Calu3 (cell line): ENCODE data around the gene PDK2. TPM values are rescaled to one million over a fixed set of nuclear protein-coding genes. Genes with fewer than 3 reads are reported as not detected.

Experiments
- BruUV-seq: library from RNA; stranded (reverse); fragments of 400-500 nt; replicated peaks from 2 replicates; lab custom pipeline; 2021; lab: Mats Ljungman, UMichigan
- CTCF ChIA-PET: fragments of 300-600 bp; sonication (Branson Sonifier 250); formaldehyde crosslinking; loops from one replicate; lab custom pipeline; 2022; ENCODE audit warnings: antibody characterized with exemption; lab: Charles Lee
- DNase-seq: peaks from one replicate; pipeline ENCODE4 v3.0.0; 2022
- H3K27ac Mint-ChIP-seq: one replicate; pipeline ENCODE4 v1.8.0; 2022; ENCODE audit warnings: mixed read lengths; ENCODE audit not compliant: unreplicated experiment
- H3K27me3 Mint-ChIP-seq: one replicate; pipeline ENCODE4 v1.8.0; 2022; ENCODE audit warnings: mixed read lengths; ENCODE audit not compliant: unreplicated experiment
- H3K36me3 Mint-ChIP-seq: one replicate; pipeline ENCODE4 v1.8.0; 2022; ENCODE audit warnings: mild to moderate bottlenecking, moderate library complexity, mixed read lengths; ENCODE audit not compliant: insufficient read depth, unreplicated experiment
- H3K4me1 Mint-ChIP-seq: one replicate; pipeline ENCODE4 v1.8.0; 2022; ENCODE audit warnings: mild to moderate bottlenecking, low read depth, mixed read lengths; ENCODE audit not compliant: unreplicated experiment
- H3K4me3 Mint-ChIP-seq: one replicate; pipeline ENCODE4 v1.8.0; 2022; ENCODE audit warnings: mild to moderate bottlenecking, low read depth, moderate library complexity, mixed read lengths; ENCODE audit not compliant: unreplicated experiment
- H3K9me3 Mint-ChIP-seq: one replicate; pipeline ENCODE4 v1.8.0; 2022; ENCODE audit warnings: low read depth, mixed read lengths; ENCODE audit not compliant: unreplicated experiment
- intact Hi-C: fragments of 100-400 bp; cut with micrococcal nuclease; formaldehyde crosslinking; loops from one replicate; pipeline ENCODE4 v1.10.0; 2022; ENCODE audit not compliant: unreplicated experiment
- total RNA-seq: library from RNA; stranded (reverse); gene quantifications from 2 replicates; pipeline ENCODE4 v1.2.3, GENCODE V29; 2022
- TF ChIP-seq, protein P1 (sequence below): fragments of 200-600 bp; IDR thresholded peaks from one replicate; pipeline ENCODE4 v1.8.0; 2022; ENCODE audit warnings: antibody characterized with exemption; ENCODE audit not compliant: unreplicated experiment

The PDK2 gene
- total RNA-seq, 1 experiment from 2014 or later: 29.5 TPM

DNA sequence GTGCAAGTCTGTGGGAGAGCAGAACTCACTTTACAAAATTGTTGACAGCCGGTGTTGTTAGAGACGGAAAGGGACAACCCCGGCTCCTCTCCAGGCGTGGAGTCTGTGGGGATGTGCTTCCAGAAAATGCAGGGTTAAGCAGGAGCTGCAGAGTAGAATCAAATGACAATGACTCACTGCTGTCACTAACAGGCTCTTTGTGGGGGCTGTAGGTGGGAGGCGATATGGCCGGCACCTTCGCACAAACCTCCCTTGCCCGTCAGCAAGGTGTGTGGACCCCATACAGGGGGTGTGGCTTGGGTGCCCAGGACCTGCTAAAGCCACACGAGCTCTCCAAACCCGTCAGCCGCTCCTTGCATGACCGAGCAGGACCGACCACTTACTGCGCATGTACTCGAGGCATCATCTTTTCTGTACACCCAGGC is 5.8 kb downstream of the PDK2 start:
- CTCF ChIA-PET: interaction anchor here (0.8 to 1.2 kb wide), 2 partner anchors 13 to 16 kb away, joined by 3 read pairs; no protein-coding TSS in a partner anchor
- peaks cover 52% of the 10 kb centered on the region for H3K4me1 Mint-ChIP-seq
- TF ChIP-seq, protein P1, sequence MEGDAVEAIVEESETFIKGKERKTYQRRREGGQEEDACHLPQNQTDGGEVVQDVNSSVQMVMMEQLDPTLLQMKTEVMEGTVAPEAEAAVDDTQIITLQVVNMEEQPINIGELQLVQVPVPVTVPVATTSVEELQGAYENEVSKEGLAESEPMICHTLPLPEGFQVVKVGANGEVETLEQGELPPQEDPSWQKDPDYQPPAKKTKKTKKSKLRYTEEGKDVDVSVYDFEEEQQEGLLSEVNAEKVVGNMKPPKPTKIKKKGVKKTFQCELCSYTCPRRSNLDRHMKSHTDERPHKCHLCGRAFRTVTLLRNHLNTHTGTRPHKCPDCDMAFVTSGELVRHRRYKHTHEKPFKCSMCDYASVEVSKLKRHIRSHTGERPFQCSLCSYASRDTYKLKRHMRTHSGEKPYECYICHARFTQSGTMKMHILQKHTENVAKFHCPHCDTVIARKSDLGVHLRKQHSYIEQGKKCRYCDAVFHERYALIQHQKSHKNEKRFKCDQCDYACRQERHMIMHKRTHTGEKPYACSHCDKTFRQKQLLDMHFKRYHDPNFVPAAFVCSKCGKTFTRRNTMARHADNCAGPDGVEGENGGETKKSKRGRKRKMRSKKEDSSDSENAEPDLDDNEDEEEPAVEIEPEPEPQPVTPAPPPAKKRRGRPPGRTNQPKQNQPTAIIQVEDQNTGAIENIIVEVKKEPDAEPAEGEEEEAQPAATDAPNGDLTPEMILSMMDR: no peak
- intact Hi-C loops: no loop called here
- DNase-seq: peak; percentile 44
- H3K9me3 Mint-ChIP-seq: no peaks in the 10 kb centered on the region
- peak overlapping the region; percentile 43 for H3K27ac Mint-ChIP-seq
- BruUV-seq: no TSS peak
- peaks cover 34% of the 10 kb centered on the region for H3K36me3 Mint-ChIP-seq
- H3K4me3 Mint-ChIP-seq: peak overlapping the region; percentile 26
- no peaks in the 10 kb centered on the region for H3K27me3 Mint-ChIP-seq

DNA sequence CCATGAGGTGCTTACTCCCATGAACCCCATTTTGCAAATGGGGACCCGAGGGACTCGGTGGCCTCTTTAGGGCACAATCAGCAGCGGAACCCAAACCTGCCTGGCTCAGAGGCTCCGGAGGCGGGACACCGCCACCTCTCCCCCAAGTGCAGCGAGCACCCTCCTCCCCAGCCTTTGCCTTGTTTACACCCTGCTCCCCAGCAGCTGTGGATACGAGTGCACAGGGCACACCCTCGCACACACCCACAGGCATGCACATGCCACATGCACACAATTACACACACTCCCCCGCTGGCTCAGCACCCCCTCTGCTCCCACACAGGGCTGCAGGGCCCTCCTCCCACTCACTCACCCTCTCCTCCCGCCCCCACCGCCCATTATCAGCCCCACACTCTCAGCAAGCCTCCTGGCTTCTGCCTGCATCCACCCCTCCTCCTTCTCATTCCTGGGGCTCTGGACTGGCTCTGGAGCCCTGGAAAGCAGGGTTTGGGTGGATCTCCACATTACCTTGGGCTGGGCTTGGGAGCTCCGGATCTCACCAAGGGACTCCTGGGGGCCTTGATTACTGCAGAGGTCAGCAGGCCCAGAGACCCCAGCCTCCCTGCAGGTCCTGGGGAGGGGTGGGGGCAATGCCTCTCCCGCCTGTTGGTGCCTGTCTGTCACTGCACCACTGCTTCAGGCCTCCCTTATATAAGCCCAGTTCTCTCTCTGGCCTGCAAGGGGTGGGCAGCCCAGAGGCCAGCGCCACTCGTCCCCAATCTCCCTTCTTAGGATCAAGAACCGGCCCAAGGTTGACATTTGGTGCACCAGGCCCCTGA is 6.4 kb downstream of the PDK2 start:
- DNase-seq: peak; percentile 45
- intact Hi-C loops: no loop called here
- peaks cover 49% of the 10 kb centered on the region for H3K4me1 Mint-ChIP-seq
- no TSS peak for BruUV-seq
- H3K9me3 Mint-ChIP-seq: no peaks in the 10 kb centered on the region
- TF ChIP-seq, protein P1: peak; percentile 17
- H3K27me3 Mint-ChIP-seq: no peaks in the 10 kb centered on the region
- peak overlapping the region; percentile 43 for H3K27ac Mint-ChIP-seq
- CTCF ChIA-PET: interaction anchor here (0.5 to 1.9 kb wide), 7 partner anchors 9 to 118 kb away, joined by 3 to 7 read pairs (median 3); no protein-coding TSS in a partner anchor
- H3K36me3 Mint-ChIP-seq: peaks cover 30% of the 10 kb centered on the region
- peak overlapping the region; percentile 26 for H3K4me3 Mint-ChIP-seq

DNA sequence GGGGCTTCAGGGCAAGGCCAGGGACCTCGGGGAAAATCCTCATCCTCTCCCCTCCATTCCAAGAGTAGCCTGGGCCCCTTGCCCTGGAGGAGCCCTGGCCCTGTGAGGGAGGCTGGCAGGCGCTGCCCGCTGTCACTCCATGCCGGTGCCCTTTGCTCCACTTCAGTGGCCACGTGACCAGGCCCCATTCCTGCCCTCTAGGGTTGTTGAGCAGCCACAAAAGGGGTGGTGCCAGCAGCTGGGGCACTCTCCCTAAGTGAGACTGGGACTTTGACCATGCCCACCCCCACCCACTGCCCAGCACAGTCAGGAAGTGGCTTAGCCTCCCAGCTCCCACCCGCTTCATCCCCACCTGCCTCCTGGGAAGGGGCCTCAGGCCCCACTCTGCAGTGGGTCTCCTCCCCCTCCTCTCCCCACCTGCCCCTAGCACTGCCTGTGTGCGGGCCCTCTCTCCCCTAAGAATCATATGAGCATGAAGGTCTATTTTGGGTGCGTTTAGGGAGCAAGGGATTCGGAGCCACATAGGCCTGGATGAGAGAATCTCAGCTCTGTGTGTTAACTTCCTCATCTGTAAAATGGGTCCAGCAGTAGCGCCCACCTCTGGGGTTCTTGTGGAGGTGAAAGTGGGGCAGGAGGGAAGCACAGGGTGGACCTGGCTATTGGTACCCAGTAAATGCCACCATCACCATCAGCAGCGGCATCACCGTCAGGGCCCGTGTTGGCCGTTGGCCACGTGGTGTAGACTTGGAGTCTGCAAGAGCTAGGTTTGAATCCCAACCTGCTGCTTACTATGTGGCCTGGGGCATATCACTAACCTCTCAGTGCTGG is 7.2 kb downstream of the PDK2 start:
- intact Hi-C loops: no loop called here
- no peaks in the 10 kb centered on the region for H3K9me3 Mint-ChIP-seq
- BruUV-seq: no TSS peak
- no peaks in the 10 kb centered on the region for H3K27me3 Mint-ChIP-seq
- peaks cover 30% of the 10 kb centered on the region for H3K36me3 Mint-ChIP-seq
- TF ChIP-seq, protein P1: no peak
- H3K4me1 Mint-ChIP-seq: peaks cover 49% of the 10 kb centered on the region
- DNase-seq: peak; percentile 86
- peak overlapping the region; percentile 26 for H3K4me3 Mint-ChIP-seq
- CTCF ChIA-PET: interaction anchor here (0.5 to 1.9 kb wide), 6 partner anchors 9 to 117 kb away, joined by 3 to 7 read pairs (median 3); no protein-coding TSS in a partner anchor
- H3K27ac Mint-ChIP-seq: peak overlapping the region; percentile 43

DNA sequence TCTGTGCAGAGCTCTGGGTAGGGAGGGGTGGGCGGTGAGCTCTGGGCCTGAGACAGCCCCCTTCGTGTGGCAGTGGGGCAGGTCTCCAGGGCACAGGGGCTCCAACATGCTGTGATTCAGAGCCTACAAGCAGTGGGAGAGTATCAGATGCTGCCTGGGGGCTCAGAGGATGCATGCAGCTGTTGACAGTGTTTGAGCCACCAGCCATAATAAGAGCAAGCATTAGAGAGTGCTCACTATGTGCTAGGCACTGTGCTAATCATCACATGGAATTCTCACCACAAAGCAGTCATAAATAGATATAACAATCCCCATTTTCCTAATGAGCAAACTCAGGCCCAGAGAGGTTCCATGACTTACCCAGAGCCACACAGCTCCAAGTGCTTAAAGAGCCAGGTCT is 8.1 kb downstream of the PDK2 start:
- BruUV-seq: no TSS peak
- Mint-ChIP-seq H3K27ac (no peak overlapping the region), H3K9me3 (no peaks in the 10 kb centered on the region), H3K36me3 (peaks cover 30% of the 10 kb centered on the region), H3K4me3 (no peak overlapping the region), H3K4me1 (peaks cover 48% of the 10 kb centered on the region), H3K27me3 (no peaks in the 10 kb centered on the region)
- intact Hi-C loops: no loop called here
- no peak for DNase-seq
- CTCF ChIA-PET: interaction anchor here (1.9 to 2.0 kb wide), 2 partner anchors 9 to 11 kb away, joined by 5 read pairs; no protein-coding TSS in a partner anchor
- TF ChIP-seq, protein P1: no peak
